ENCODE measurements around the gene OR6B2.

GRCh38 chr2:240041363-240041762 lies 11.1 kb upstream of the OR6B2 start:
- TF ChIP-seq CTCF (IDR thresholded peaks at IDR 0.05; ENCODE audit: low read depth, low read length, missing input control) (no peak), FOXA1 (IDR thresholded peaks at IDR 0.05) (no peak), EGR1 (IDR thresholded peaks at IDR 0.05; ENCODE audit: low read depth in 2 of 2) (no peak), RXRA (IDR thresholded peaks at IDR 0.05) (no peak), GABPA (IDR thresholded peaks at IDR 0.05 in 1 of 2, conservative IDR thresholded peaks at IDR 0.05 in 1 of 2) (no peak), REST (IDR thresholded peaks at IDR 0.05) (no peak), ZBTB33 (IDR thresholded peaks at IDR 0.05) (no peak), RAD21 (IDR thresholded peaks at IDR 0.05) (no peak), MAX (IDR thresholded peaks at IDR 0.05) (no peak), TAF1 (conservative IDR thresholded peaks at IDR 0.05) (no peak), YY1 (IDR thresholded peaks at IDR 0.05) (no peak), JUND (IDR thresholded peaks at IDR 0.05) (no peak), SP1 (IDR thresholded peaks at IDR 0.05) (no peak)

Data from liver (tissue), 3 donors.